Astrocyte of the cerebellum (primary cell): ENCODE measurements around the gene SDK2.

Experiments
- DNase-seq: peaks from one replicate; pipeline ENCODE4 v3.0.0-alpha.2; 2011; ENCODE audit warnings: low read depth
- H3K4me3 ChIP-seq: 2 replicates; pipeline ENCODE4 v1.5.1; 2011; ENCODE audit warnings: mild to moderate bottlenecking, low read depth, low read length, moderate library complexity
- CTCF ChIP-seq: IDR thresholded peaks from 2 replicates; pipeline ENCODE4 v1.5.1; 2012; ENCODE audit warnings: low read length, low read depth, moderate library complexity, mild to moderate bottlenecking; ENCODE audit errors: missing control alignments
- in situ Hi-C: cut with HindIII; loops from 2 replicates; pipeline ENCODE4 v1.10.0; 2017; ENCODE audit warnings: low sequenced_read_pairs

SDK2 gene

GRCh38 chr17:73552300-73553048 lies 91.8 kb downstream of the SDK2 start:
- DNase-seq, result no peak
- in situ Hi-C loops, result no loop called here
- TF ChIP-seq CTCF, result no peak
- H3K4me3 ChIP-seq, result no peak overlapping the region

- no peak for DNase-seq
- no peak for TF ChIP-seq CTCF
- H3K4me3 ChIP-seq, result no peak overlapping the region
- in situ Hi-C loops, result no loop called here
Observed at GRCh38 chr17:73551759-73552158, 92.5 kb downstream of the SDK2 start.

- in situ Hi-C loops, result no loop called here
- DNase-seq, result no peak
- no peak for TF ChIP-seq CTCF
- no peak overlapping the region for H3K4me3 ChIP-seq
Observed at GRCh38 chr17:73551144-73551543, 93.1 kb downstream of the SDK2 start.

GRCh38 chr17:73550556-73550955 lies 93.7 kb downstream of the SDK2 start:
- no peak for TF ChIP-seq CTCF
- in situ Hi-C loops, result no loop called here
- no peak overlapping the region for H3K4me3 ChIP-seq
- no peak for DNase-seq

- H3K4me3 ChIP-seq, result no peak overlapping the region
- TF ChIP-seq CTCF, result no peak
- no peak for DNase-seq
- in situ Hi-C loops, result no loop called here
Observed at GRCh38 chr17:73549841-73550430, 94.3 kb downstream of the SDK2 start.

- in situ Hi-C loops, result no loop called here
- DNase-seq, result no peak
- TF ChIP-seq CTCF, result no peak
- no peak overlapping the region for H3K4me3 ChIP-seq
Observed at GRCh38 chr17:73548620-73549311, 95.5 kb downstream of the SDK2 start.
